NCI-H146 treated with DMSO at 0.1 percent for 48 hours (cell line): ENCODE data around the gene VSTM2B.
"Not testable (repeated sequence)": the region's sequence is repeated elsewhere in the genome, so short reads cannot be mapped to it uniquely, and the experiment has no call there.

Source experiments
- DNase-seq: peaks from one replicate; lab custom pipeline; 2025; ENCODE audit not compliant: unreplicated experiment; lab: John Stamatoyannopoulos, UW

VSTM2B gene

DNA sequence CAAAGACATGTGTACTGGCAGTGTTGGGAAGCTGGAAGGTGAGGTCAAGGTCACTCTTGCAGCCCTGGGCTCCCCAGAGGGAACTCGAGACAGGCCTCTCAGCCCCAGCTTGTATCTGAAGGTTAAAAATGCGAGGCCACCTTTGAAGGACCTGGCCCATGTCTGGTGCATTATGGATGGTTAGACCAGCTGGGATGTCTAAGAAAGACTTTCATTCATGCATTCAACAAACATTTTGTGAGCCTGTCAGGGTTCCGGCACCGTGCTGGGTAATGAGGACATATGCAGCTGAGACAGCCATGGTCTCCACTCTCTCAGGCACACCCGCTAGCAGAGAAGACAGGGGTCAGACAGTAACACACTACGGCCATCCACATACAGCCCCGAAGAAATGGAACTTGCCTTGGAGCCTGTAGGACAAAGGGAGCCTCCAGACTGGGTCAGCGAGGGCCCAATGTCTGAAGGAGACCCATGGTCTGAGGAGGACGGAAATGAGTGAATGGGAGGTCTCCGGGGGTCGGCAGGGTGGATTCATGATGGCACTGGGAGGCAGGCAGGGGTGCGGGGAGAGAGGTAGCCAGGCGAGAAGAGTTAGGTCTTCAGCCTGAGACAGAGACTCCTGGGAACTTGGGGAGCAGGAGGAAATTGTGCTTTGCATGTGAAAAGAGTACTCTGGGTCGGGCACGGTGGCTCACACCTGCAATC, 19.0 kb downstream of the VSTM2B start:
- no peak for DNase-seq

DNA sequence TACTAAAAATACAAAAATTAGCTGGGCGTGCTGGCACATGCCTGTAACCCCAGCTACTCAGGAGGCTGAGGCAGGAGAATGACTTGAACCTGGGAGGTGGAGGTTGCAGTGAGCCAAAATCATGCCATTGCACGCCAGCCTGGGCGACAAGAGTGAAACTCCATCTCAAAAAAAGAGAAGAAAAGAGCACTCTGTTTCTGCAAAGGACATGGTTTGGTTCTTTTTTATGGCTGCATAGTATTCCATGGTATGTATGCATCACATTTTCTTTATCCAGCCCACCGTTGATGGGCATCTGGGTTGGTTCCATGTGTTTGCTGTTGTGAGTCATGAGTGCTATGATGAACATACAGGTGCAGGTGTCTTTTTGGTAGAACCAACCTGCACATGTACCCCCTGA, 19.7 kb downstream of the VSTM2B start:
- DNase-seq = not testable (repeated sequence)

DNA sequence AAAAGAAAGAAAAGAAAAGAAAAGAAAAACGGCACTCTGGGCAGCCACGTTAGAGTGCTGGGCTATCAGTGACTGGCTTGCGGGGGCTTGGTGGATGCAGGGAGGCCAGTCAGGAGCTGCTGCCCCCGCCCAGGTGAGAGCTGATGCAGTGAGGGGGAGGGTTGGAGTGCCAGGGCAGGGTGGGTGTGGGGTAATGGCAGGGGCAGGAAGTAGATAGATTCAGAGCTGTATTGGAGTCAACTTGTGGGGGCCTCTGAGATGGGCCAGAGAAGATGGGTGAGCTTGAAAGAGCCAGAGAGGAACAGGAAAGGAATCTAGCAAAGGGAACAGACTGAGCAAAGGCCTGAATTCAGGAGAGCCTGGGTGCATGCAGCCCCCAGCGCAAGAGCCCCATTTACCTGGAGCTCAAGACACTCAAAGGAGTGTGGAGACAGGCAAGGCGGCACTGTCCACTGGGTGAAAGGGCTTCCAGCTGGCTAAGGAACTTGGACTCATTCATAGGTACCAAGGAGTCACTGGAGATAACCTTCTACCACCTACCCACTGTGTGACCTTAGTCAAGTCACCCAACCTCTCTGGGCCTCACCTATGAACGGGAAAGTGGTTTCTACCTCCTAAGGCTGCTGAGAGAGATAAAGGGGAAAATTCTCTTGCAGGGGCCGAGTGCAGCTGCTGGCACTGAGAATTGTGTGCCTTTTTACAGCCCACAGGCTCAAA, 20.2 kb downstream of the VSTM2B start:
- DNase-seq = no peak

DNA sequence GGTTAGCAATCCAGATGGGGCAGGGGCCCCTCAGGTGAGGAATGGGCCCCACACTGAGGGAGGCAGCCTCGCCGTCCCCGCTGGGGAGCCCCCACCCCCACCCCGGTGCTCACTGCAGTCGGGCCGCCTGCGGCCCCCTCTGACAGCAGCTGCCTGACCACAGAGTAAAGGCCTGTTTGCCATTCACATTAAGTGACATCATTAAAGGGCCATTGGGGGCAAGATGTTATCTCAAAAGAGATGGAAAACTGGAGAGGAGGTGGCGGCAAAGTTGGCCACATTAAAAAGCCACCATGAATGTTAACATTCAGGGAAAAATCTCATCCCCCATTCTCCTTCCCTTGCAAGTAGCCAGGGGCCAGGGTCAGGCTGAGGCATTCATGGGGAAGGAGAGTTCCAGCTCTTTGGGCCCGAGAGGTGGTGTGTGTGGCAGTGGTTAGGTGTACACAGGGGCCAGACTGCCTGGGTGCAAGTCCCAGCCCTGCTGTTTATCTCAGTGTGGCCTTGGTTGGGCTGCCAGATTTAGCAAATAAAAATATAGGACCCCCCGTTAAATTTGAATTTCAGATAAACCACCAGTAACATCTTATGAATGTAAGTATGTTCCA, 20.9 kb downstream of the VSTM2B start:
- no peak for DNase-seq

DNA sequence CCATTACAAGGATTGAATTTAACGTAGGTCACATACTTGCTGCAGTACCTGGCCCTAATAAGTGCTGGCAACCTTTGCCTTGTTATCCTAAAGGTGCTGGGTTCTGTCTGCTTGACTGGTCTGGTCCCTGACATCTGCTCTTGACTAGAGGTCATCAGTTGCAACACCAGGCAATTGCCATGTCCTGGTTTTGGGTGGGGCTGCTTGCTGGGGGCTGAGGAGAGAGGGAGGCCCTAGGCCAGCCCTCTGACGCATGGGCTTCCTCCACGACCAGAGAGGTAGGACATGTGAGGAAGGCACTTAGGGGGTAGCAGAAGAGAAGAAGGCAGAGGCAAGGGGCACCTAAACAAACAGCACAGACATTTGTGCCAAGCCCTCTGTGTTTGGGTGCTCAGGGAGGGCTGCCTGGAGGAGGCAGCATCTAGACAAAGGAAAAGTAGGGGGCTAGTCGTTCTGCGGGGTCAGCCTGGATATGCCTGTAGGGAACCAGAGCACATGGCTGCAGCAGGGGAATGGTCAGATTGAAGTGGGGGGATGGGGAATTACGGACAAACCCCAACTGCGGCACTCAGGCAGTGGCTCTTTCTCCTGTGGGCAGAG, 21.7 kb downstream of the VSTM2B start:
- DNase-seq = no peak

DNA sequence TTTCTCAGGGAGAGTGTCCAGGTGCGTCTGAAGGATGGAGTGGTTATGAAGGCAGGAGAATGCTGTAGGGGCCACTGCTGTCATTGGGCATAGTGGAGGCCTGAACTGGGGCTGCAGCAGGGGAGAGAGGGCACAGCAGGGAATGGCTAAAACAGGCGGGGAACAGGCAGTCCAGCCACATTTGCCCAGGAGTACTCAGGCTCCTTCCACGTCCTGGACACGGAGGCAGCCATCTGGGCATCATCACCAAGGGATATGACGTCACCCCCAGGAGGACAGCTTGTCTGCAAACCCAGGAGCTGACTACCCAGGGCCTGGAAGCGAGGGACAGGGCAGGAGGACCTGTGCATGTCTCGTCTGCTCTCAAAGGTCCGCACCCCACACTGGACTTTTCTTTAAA, 22.2 kb downstream of the VSTM2B start:
- no peak for DNase-seq

DNA sequence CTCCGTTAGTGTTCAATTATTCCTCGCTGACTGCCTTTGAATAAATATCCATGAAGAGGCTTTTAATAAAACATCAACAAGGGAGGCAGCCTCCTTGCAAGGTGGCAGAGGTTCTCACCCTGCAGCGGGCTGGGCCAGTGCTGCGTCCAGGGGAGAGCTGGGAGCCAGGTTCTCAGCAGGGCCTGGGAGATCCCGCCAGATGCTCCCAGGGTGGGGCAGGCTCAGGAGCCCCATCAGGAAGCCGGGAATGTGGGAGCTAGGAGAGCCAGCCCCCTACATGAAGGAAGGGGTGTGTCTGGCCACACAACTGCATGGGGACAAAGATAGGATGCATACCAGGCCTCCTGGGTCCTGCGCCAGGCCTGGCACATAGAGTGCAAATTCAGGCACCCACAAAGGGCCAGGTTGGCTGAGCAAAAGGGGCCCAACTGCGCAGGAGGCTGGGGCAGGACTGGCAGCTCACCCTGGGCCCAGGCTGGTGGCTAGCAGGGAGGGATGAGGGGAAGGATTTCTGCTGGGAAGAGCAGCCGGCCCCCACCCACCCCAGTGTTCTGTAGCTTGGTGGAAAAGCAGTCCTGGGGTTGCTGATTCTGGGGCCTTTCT, 22.8 kb downstream of the VSTM2B start:
- DNase-seq = no peak

DNA sequence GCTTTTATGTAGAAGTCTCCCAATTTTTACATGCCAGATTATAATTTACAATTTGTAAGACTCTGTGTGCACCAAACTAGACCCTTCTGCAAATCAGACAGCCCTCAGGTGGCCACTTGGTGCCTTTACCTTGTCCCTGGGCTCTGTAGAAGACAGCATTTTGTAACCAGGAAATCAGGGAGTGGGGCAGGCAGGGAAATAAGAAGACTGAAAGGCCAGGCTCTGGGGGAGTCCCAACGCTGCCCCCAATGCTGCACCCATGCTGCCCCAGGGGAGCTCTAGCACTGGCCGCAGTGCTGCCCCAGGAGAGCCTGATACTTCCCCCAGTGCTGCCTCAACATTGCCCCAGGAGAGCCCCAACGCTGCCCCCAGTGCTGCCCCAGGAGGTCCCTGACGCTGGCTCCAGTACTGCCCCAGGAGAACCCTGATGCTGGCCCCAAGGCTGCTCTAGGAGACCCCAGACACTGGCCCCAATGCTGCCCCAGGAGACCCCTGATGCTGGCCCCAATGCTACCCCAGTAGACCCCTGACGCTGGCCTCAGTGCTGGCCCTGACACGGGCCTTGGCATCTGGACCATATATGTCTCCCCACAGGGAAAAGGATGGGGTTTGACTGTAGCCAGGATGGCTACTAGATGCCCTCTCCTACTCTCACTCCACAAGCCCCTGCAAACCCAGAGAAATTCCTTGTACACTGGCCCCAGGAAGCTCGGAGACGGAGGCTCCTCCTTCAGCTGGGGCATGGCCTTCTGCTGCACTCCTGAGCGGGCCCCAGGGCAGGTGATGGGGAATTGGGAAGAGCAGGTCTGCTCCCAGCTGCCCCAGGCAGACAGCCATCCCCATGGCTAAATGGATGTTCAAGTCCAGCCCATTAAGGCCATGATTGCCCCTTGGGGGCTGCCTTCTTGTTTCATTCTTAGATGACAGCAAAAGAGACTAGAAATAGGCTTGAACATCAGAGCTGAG, 23.6 kb downstream of the VSTM2B start:
- no peak for DNase-seq

DNA sequence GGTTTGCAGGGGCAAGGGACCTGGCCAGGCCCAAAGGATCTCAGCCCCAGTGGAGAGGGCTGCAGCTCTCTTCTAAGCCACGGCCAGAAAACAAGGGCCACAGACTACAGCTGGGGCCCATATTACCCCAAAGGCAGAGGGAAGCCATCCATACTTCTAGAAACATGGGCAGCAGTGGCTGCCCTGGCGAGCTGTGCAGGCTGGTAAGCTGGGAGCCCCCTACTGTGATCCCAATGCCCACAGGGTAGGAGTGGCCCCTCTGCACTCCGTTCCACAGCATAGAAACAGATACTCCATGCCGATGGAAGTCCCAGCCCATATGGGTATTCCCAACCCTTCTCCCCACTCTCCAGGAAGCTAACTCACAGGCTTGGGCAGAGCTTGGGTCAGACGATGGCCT, 25.1 kb downstream of the VSTM2B start:
- no peak for DNase-seq

DNA sequence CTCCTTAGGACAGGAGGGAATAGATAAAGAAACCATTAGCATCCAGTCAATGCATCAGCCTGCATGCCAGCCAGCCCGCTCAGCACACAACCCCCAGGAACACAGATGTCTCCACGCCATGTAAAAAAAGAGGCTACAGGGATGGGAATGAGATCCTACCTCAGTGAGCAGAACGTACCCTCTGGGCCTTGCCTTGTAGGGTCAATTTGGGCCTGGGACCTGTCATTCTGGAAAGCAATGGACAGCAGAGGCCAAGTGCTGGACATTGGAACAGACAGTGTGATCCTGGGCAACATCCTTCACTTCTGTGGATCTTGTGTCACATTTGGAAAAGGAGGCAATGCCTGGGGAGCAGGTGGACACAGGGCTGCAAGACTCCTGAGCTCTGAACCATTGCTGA, 26.0 kb downstream of the VSTM2B start:
- DNase-seq = no peak

DNA sequence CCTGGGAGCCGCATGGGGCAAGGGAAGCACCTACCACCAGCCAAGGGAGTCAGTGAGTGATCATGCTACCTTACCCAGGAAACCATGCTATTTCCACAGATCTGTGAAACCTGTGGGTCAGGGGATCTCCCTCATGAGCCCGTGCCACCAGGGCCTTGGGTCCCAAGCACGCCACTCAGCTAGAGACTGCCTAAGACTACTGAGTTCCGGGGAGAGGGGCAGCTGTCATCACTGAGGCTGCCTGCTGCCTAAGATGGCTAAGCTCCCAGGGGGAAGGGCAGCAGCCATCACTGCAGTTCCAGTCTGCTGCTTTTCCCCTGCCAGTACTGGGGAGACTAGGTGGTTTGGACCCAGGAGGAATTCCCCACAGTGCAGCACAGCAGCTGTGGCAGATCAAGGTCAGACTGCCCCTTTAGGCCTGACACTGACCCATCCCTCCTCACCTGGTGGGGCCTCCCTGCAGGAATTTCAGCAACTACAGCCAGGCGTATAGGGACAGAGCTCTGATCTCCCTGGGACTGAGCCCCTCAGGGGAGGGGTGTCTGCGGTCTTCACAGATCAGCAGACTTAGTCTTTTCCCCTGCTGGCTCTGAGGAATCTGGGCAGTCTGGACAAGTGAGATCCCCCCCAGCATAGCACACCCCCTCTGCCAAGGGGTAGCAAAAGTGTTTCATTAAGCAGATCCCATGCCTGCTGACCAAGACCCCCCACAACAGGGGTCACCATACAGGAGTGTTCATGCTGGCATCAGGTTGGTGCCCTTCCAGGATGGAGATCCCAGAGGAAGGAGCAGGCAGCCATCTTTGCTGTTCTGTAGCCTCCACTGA, 26.9 kb downstream of the VSTM2B start:
- DNase-seq = no peak

DNA sequence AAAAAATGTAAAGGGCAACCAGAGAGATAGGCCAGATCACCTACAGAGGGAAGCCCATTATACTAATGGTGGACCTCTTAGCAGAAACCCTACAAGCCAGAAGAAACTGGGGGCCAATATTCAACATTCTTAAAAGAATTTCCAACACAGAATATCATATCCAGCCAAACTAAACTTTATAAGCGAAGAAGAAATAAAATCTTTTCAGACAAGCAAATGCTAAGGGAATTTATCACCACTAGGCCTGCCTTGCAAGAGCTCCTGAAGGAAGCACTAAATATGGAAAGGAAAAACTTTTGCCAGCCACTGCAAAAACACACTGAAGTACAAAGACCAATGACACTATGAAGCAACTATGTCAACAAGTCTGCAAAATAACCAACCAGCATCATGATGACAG, 28.4 kb downstream of the VSTM2B start:
- no peak for DNase-seq

DNA sequence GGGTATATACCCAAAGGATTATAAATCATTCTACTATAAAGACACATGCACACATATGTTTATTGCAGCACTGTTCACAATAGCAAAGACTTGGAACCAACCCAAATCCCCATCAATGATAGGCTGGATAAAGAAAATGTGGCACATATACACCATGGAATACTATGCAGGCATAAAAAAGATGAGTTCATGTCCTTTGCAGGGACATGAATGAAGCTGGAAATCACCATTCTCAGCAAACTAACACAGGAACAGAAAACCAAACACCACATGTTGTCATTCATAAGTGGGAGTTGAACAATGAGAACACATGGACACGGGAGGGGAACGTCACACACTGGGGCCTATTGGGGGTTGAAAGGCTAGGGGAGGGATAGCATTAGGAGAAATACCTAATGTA, 33.3 kb downstream of the VSTM2B start:
- not testable (repeated sequence) for DNase-seq

DNA sequence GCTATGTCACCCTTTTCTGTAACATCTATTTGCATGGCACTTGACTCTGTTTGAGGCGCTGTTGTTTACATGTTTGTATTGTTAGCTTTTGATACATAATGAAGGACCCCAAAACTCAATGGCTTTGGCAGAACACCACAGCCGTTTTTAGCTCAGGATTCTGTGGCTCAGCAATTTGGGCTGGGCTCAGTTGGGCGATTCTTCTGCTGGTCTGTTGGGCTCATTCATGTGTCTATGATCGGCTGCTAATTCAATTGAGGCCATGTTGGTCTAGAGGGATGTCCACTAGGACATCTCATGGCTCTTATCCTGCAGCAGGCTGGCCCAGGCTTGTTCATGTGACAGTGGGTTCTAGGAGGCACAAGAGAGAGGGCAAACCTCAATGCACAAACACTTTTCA, 33.9 kb downstream of the VSTM2B start:
- no peak for DNase-seq

DNA sequence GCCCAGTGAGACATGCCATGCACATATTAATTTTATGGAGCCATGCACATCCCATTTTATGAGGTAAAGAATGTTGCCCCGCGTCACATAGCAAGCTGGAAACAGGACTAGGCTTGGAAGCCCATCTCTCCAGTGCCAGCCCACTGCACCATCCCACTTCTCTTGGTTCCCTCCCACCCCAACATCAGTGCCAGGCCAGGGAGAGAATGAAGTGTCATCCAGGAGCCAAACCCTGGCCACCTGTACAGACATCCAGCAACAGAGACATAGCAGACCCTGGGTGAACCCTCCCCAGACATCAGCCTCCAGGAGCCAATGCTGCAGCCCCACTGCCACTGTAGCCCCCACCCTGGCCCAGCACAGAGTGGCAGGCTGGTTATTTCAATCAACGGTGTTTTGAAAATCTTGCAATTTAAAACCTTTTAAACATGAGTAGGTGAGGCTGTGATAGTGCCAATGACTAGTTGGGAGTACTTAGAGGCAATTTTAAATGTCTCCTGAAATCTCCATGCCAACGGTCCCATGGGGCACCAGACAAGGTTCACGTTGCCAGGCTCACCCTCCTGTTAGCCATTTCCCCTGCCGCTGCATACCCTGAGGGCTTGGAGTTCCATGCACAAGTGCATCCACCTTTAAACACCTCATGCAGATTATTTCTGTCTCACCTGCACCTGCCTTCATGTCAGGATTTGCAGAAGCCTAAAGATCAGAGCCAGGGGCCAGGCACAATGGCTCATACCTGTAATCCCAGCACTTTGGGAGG, 34.7 kb downstream of the VSTM2B start:
- no peak for DNase-seq

DNA sequence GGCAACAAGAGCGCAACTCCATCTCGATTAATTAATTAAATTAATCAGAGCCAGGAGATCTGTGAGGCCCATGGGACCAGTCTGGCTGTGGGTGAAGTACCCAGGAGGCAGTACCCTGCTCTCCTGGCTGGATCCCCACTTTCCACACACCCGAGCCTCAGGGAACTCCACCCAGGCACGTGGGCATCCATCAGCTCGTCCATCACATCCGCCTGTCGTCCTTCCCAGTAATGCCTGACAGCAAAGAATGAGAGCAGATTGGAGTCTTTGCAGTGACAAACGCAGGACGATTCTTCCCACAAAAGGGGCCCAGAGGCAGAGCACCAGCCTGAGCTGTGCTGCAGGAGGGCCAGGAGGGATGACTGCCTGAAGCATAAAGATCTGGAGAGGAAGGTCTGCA, 35.8 kb downstream of the VSTM2B start:
- no peak for DNase-seq

DNA sequence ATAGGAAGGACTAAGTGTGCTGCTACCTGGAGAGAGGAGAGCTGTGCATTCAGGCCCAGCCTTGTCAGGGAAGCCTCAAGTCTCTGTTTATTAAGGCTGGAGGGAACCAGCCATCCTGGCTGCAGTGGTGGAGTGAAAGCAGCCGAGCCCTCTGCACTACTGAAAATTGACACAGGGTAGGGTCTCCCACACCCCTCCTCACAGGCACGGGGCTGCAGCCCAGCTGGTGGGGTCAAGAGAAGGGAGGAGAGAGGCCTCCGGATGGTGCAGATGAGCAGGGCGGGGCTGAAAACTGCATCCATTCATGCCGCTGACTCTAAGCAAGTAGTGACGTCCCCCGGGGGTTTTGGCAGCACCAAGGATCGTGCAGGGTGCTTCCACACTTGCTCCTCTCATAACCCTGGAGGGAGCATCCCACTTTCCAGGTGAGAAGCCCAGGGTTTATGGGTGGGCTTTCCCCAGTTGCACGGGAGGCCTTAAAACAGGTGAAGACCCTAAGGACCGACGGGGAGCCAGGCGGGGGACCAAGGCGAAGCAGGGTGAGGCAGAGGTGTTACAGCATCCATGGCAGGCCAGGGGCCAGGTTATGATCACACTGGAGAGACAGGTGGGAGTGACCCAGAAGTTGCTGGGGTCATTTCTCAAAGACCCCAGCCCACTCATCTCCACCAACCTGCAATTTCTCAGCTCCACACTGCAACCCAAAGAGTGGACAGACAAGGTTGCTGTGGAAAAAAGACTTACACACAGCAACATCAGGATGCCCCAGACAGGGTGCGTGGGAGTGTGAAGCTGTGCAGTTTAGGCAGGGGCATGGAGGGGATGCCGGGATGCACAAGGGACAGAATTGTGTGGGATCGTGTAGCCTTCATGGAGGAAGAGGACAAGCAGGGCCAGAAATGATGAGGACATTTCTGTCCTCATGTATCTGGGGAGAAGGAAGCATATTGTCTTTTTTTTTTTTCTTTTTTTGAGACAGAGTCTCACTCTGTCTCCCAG, 36.8 kb downstream of the VSTM2B start:
- DNase-seq = no peak
